Peyer's patch (tissue), 4 donors: Measurements from ENCODE around the gene TOPBP1. TPM values are rescaled to one million over a fixed set of nuclear protein-coding genes. Genes with fewer than 3 reads are reported as not detected.

Source experiments
- DNase-seq, 3 donors: peaks; one replicate each; pipeline ENCODE4 v3.0.0-alpha.2; 2017 to 2019
- H3K27ac ChIP-seq, 4 donors: fragments of 200-600 bp; sonication (generic); one replicate each; pipeline ENCODE4 v1.5.1; 2016 to 2019
- H3K27me3 ChIP-seq, 2 donors: fragments of 200-600 bp; sonication (generic); one replicate each; pipeline ENCODE4 v1.5.1; 2019
- H3K36me3 ChIP-seq, 3 donors: fragments of 200-600 bp; sonication (generic); one replicate each; pipeline ENCODE4 v1.5.1; 2016 to 2019
- H3K4me1 ChIP-seq, 4 donors: fragments of 200-600 bp; sonication (generic); one replicate each; pipeline ENCODE4 v1.5.1; 2016 to 2019
- H3K4me3 ChIP-seq, 4 donors: fragments of 200-600 bp; sonication (generic); 1 replicate in 3 of 4; 2 replicates in 1 of 4; pipeline ENCODE4 v1.5.1; 2016 to 2019; ENCODE audit warnings: mild to moderate bottlenecking in 1 of 4
- H3K9me3 ChIP-seq, 4 donors: fragments of 200-600 bp; sonication (generic); one replicate each; pipeline ENCODE4 v1.5.1; 2016 to 2019; ENCODE audit warnings: mild to moderate bottlenecking in 1 of 4
- POLR2A ChIP-seq, 2 donors: fragments of 450-650 bp; IDR thresholded peaks; one replicate each; pipeline ENCODE4 v1.5.1; 2017; ENCODE audit warnings: antibody characterized with exemption in 2 of 2, mild to moderate bottlenecking in 2 of 2, moderate library complexity in 2 of 2
- total RNA-seq, 4 donors: library from RNA; depleted of rRNA; stranded (reverse); fragments of >200 nt; gene quantifications; one replicate each; pipeline ENCODE4 v1.1.0, GENCODE V29; 2016
- TF ChIP-seq, protein P1 (sequence below), 6 experiments: fragments of 450-650 bp in 4 of 6; fragments of 200-600 bp in 2 of 6; sonication (generic) in 1 of 6; IDR thresholded peaks; one replicate each; pipeline ENCODE4 v1.5.1; 2017 to 2019; ENCODE audit warnings: antibody characterized with exemption in 6 of 6, mild to moderate bottlenecking in 3 of 6, moderate library complexity in 1 of 6

TOPBP1 gene
- 10 to 100 TPM; 22.6 to 57.8 (median 40.7) TPM for total RNA-seq

DNA sequence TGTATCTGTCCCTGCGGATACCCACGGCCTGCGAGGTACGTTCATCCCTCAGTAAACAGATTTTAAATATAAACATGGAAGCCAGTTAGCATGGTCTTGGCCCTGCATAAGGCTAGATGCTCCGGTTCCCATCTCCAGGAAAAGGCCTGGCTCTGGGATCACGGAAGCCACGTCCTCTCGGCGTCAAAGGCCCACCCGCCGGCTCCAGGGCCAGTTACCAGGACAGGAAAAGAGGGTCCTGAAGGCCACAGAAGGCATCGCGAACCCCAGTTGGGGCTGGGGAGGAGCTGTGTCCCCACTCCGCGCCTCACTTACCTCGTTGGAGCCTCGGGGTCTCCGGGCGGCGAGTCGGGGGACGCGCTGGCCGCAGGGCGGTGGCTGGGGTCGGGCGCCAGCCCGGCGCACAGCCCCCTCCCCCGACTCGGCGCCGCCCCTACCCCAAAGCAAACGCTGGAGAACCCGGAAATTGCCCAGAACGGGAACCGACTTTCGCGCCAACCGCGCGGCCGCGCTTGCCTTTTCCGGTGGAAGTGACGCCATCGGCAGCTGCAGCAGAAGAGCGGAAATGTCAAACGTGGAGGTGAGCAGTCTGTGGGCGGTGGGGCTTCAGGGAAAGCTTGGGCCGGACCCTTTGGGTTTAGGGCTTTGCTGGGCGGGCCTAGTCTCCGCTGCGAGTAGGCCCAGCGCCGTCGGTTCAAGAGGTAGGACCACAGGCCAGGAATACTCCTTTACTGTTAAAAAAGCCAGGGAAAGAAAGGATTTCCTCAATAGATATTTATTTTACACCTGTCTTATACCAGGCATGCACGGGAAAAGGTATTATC is at the start of gene TOPBP1:
Gene TOPBP1 (minus strand): TSS at position 488 of the 824 bp plus-strand sequence. CDS start 814 bp downstream, outside the sequence.
- peak within 1 kb of the TSS; percentile 82 to 89 (median 86) for H3K4me3 ChIP-seq
- peaks cover 0 to 17% (median 0%) of the 10 kb centered on the region in 3 donors for H3K36me3 ChIP-seq
- TF ChIP-seq POLR2A (IDR thresholded peaks at IDR 0.05), result peak; percentile 23 to 48
- TF ChIP-seq, protein P1, sequence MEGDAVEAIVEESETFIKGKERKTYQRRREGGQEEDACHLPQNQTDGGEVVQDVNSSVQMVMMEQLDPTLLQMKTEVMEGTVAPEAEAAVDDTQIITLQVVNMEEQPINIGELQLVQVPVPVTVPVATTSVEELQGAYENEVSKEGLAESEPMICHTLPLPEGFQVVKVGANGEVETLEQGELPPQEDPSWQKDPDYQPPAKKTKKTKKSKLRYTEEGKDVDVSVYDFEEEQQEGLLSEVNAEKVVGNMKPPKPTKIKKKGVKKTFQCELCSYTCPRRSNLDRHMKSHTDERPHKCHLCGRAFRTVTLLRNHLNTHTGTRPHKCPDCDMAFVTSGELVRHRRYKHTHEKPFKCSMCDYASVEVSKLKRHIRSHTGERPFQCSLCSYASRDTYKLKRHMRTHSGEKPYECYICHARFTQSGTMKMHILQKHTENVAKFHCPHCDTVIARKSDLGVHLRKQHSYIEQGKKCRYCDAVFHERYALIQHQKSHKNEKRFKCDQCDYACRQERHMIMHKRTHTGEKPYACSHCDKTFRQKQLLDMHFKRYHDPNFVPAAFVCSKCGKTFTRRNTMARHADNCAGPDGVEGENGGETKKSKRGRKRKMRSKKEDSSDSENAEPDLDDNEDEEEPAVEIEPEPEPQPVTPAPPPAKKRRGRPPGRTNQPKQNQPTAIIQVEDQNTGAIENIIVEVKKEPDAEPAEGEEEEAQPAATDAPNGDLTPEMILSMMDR (IDR thresholded peaks at IDR 0.05), result no peak
- H3K27me3 ChIP-seq, result no peaks in the 10 kb centered on the region
- H3K4me1 ChIP-seq, result peaks cover 0 to 4% (median 3%) of the 10 kb centered on the region in 4 donors
- peak; percentile 84 to 94 (median 87) for DNase-seq
- no peaks in the 10 kb centered on the region for H3K9me3 ChIP-seq
- H3K27ac ChIP-seq, result peak within 1 kb of the TSS; percentile 71 to 84 (median 78)

DNA sequence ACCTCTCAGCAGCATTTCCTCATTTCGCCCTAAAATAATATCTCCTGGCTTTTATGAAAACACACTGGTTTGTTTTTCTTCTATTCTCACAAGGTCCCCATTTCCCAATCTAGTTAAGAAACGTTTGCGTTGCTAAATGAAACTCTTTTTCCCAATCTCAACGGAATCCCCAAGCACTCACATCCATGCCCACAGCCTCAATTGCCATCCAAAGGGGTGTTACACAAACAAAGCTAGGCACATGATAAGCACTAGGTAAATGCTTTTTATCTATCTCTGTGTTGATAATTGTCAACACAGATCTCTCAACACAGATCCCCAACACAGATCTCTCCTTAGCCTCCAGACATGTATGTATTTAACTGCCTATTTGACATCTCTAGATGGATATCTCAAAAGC is 49.3 kb upstream of the TOPBP1 start:
- Histone ChIP-seq H3K9me3 (no peaks in the 10 kb centered on the region), H3K27me3 (no peaks in the 10 kb centered on the region), H3K4me3 (no peak overlapping the region), H3K4me1 (no peaks in the 10 kb centered on the region), H3K27ac (no peak overlapping the region), H3K36me3 (no peaks in the 10 kb centered on the region)
- TF ChIP-seq, protein P1 (IDR thresholded peaks at IDR 0.05), result no peak
- TF ChIP-seq POLR2A (IDR thresholded peaks at IDR 0.05), result no peak
- no peak for DNase-seq

DNA sequence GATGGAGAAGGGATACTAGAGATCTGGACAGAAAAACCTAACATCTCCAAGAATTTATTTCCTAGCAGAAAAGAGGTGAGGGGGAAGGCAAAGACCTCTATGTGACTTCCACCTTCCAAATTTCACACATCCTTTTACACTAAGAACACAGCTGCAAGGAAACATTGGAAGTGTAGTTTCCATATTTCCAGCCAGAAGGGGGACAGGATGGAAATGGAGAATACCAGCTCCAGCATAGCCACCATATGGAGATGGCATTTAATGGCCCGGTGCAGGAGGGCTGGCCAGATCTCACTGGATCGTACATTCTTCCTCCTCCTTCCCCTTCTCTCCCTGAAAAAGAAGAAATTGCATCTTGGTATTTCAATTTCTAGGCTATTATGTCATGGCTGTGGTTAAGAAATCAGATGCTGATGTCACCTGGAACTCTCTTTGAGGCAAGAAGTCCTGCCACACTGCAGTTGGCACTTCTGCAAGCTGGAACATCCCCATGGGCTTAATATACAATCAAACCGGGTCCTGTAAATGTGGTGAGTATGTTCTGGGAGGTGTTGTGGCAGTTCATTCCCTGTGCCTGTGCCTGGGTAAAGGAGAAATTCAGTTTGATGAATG is 47.5 kb upstream of the TOPBP1 start:
- no peaks in the 10 kb centered on the region for H3K4me1 ChIP-seq
- no peak for DNase-seq
- no peaks in the 10 kb centered on the region for H3K9me3 ChIP-seq
- no peak for TF ChIP-seq POLR2A (IDR thresholded peaks at IDR 0.05)
- TF ChIP-seq, protein P1 (IDR thresholded peaks at IDR 0.05), result no peak
- H3K27me3 ChIP-seq, result no peaks in the 10 kb centered on the region
- no peak overlapping the region for H3K4me3 ChIP-seq
- H3K36me3 ChIP-seq, result no peaks in the 10 kb centered on the region
- H3K27ac ChIP-seq, result no peak overlapping the region

DNA sequence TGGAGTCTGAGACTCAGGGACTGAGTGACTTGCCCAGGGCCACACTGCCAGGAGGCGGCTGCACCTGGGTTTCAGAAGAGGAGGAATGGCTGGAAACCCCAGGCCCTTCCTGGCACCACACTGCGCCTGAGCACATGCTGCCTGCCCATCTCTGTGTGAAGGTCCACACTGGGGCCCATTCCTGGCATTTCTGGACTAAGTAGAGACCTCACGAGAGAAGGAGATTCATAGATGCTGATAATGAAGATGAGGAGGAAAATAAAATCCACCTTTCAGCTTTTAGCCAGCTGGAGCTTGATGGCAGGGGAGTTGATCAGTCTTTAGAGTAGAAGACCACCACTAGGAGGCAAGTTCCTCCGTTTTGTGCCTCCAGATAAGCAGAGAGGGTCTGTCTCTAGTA is 44.3 kb upstream of the TOPBP1 start:
- Histone ChIP-seq H3K9me3 (no peaks in the 10 kb centered on the region), H3K4me1 (no peaks in the 10 kb centered on the region), H3K4me3 (no peak overlapping the region), H3K27ac (no peak overlapping the region), H3K36me3 (no peaks in the 10 kb centered on the region), H3K27me3 (no peaks in the 10 kb centered on the region)
- DNase-seq, result no peak
- TF ChIP-seq, protein P1 (IDR thresholded peaks at IDR 0.05), result no peak
- no peak for TF ChIP-seq POLR2A (IDR thresholded peaks at IDR 0.05)

DNA sequence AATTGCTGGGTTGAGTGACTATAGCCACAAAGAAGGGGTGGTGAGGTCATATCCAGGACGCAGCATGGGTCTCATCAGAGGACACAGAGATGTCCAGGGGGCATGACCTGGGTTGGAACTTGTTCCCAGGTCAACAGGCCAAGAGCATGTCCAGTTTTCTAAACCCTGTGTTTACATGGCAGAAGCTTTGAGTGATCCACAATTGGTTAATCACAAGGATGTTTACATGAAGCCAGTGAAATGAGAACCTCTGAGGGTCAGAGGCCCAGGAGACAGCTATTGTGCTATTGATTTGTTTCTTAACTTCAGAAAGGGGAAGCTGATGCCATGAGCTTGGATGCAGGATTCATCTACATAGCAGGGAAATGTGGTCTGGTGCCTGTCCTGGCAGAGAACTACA is 42.2 kb upstream of the TOPBP1 start:
- Histone ChIP-seq H3K9me3 (no peaks in the 10 kb centered on the region), H3K4me3 (no peak overlapping the region), H3K36me3 (no peaks in the 10 kb centered on the region), H3K27me3 (no peaks in the 10 kb centered on the region), H3K27ac (no peak overlapping the region), H3K4me1 (no peaks in the 10 kb centered on the region)
- DNase-seq, result no peak
- no peak for TF ChIP-seq POLR2A (IDR thresholded peaks at IDR 0.05)
- TF ChIP-seq, protein P1 (IDR thresholded peaks at IDR 0.05), result no peak
